Uterus (tissue), 4 donors: ENCODE measurements around the gene CACNA1C. TPM values are rescaled to one million over a fixed set of nuclear protein-coding genes. Genes with fewer than 3 reads are reported as not detected.

Source experiments
- DNase-seq, 2 donors: peaks; one replicate each; pipeline ENCODE4 v3.0.0-alpha.2; 2019 to 2020
- H3K27ac ChIP-seq, 2 donors: fragments of 200-600 bp; sonication (generic); 1 replicate in 1 of 2; 2 replicates in 1 of 2; pipeline ENCODE4 v1.5.1; 2016 to 2018
- H3K27me3 ChIP-seq, 2 donors: fragments of 200-600 bp; sonication (generic); one replicate each; pipeline ENCODE4 v1.5.1; 2018 to 2019; ENCODE audit warnings: control low read depth in 1 of 2
- H3K36me3 ChIP-seq, 2 donors: fragments of 200-600 bp; sonication (generic); one replicate each; pipeline ENCODE4 v1.5.1; 2019; ENCODE audit warnings: control low read depth in 1 of 2
- H3K4me1 ChIP-seq, 2 donors: fragments of 200-600 bp; sonication (generic); one replicate each; pipeline ENCODE4 v1.5.1; 2018 to 2019; ENCODE audit warnings: control low read depth in 1 of 2
- H3K4me3 ChIP-seq, 2 donors: fragments of 200-600 bp; sonication (generic); 1 replicate in 1 of 2; 2 replicates in 1 of 2; pipeline ENCODE4 v1.5.1; 2018 to 2019; ENCODE audit warnings: mild to moderate bottlenecking in 1 of 2
- H3K9me3 ChIP-seq, 2 donors: fragments of 200-600 bp; sonication (generic); one replicate each; pipeline ENCODE4 v1.5.1; 2019; ENCODE audit warnings: control low read depth in 1 of 2
- CTCF ChIP-seq, 4 experiments: fragments of 200-600 bp in 2 of 4; fragments of 450-650 bp in 2 of 4; sonication (generic) in 2 of 4; IDR thresholded peaks; one replicate each; pipeline ENCODE4 v1.5.1; 2016 to 2019; ENCODE audit warnings: antibody characterized with exemption in 4 of 4, mild to moderate bottlenecking in 2 of 4, moderate library complexity in 1 of 4
- POLR2A ChIP-seq, 2 donors: fragments of 450-650 bp; IDR thresholded peaks; one replicate each; pipeline ENCODE4 v1.6.1; 2016; ENCODE audit warnings: antibody characterized with exemption in 2 of 2, mild to moderate bottlenecking in 1 of 2, moderate library complexity in 1 of 2
- intact Hi-C: fragments of 100-400 bp; cut with DNase I; formaldehyde crosslinking; loops from one replicate; pipeline ENCODE4 v1.15.1; 2023; ENCODE audit warnings: low total_unique reads
- total RNA-seq, 4 donors: library from RNA; depleted of rRNA in 3 of 4; stranded (reverse); fragments of >200 nt in 3 of 4; gene quantifications; one replicate each; pipeline versions ENCODE4 v1.1.0 to v1.2.4, GENCODE V29; 2014 to 2023
- donor health status: DM: yes; HTN: yes; CAD: no.

The CACNA1C gene
- total RNA-seq, 4 donors from 2014 or later: 15.9 to 121 (median 32.1) TPM

- intact Hi-C loops: no loop called here
- Histone ChIP-seq H3K27me3 (no peaks in the 10 kb centered on the region), H3K9me3 (no peaks in the 10 kb centered on the region), H3K36me3 (no peaks in the 10 kb centered on the region), H3K4me1 (peaks cover 8% of the 10 kb centered on the region in 2 donors), H3K27ac (peak overlapping the region; percentile 92 to 99), H3K4me3 (no peak overlapping the region)
- DNase-seq: peak; percentile 61 to 84
- TF ChIP-seq POLR2A (IDR thresholded peaks at IDR 0.05): peak in 1 of 2 donors; percentile 34
- no peak for TF ChIP-seq CTCF (IDR thresholded peaks at IDR 0.05)
These were observed 283.6 kb downstream of the CACNA1C start for GRCh38 chr12:2336409-2336829.

- Histone ChIP-seq H3K36me3 (no peaks in the 10 kb centered on the region), H3K4me3 (no peak overlapping the region), H3K27ac (peak overlapping the region; percentile 92 to 99), H3K4me1 (peaks cover 8% of the 10 kb centered on the region in 2 donors), H3K9me3 (no peaks in the 10 kb centered on the region), H3K27me3 (no peaks in the 10 kb centered on the region)
- TF ChIP-seq POLR2A (IDR thresholded peaks at IDR 0.05) (no peak), CTCF (IDR thresholded peaks at IDR 0.05) (no peak)
- intact Hi-C loops: no loop called here
- DNase-seq: no peak
These were observed 284.5 kb downstream of the CACNA1C start for GRCh38 chr12:2337031-2338010.

- peak overlapping the region; percentile 92 to 99 for H3K27ac ChIP-seq
- no peaks in the 10 kb centered on the region for H3K9me3 ChIP-seq
- H3K4me3 ChIP-seq: no peak overlapping the region
- no peaks in the 10 kb centered on the region for H3K27me3 ChIP-seq
- intact Hi-C loops: no loop called here
- H3K4me1 ChIP-seq: peaks cover 8 to 12% of the 10 kb centered on the region in 2 donors
- H3K36me3 ChIP-seq: no peaks in the 10 kb centered on the region
- TF ChIP-seq CTCF (IDR thresholded peaks at IDR 0.05) (no peak), POLR2A (IDR thresholded peaks at IDR 0.05) (no peak)
- no peak for DNase-seq
These were observed 285.6 kb downstream of the CACNA1C start for GRCh38 chr12:2338381-2338780.

GRCh38 chr12:2338991-2339431, 286.2 kb downstream of the CACNA1C start:
- Histone ChIP-seq H3K27ac (no peak overlapping the region), H3K9me3 (no peaks in the 10 kb centered on the region), H3K4me3 (no peak overlapping the region), H3K36me3 (no peaks in the 10 kb centered on the region), H3K27me3 (no peaks in the 10 kb centered on the region), H3K4me1 (peaks cover 8 to 15% of the 10 kb centered on the region in 2 donors)
- intact Hi-C loops: no loop called here
- no peak for DNase-seq
- TF ChIP-seq POLR2A (IDR thresholded peaks at IDR 0.05) (no peak), CTCF (IDR thresholded peaks at IDR 0.05) (no peak)
